ENCODE results near the gene MEF2C. TPM values are rescaled to one million over a fixed set of nuclear protein-coding genes. Genes with fewer than 3 reads are reported as not detected.

MEF2C gene
- total and polyA plus RNA-seq, 11 donors = 15.5 to 98.5 (median 56.2) TPM

- WGBS, 4 donors = 0% methylated on average over 31 to 46 of the region's 46 CpGs
- Histone ChIP-seq H3K9me3 (no peaks in the 10 kb centered on the region), H3K27me3 (no peaks in the 10 kb centered on the region), H3K36me3 (no peaks in the 10 kb centered on the region), H3K27ac (peak overlapping the region; percentile 77 to 93 (median 92)), H3K4me1 (peaks cover 0 to 50% (median 33%) of the 10 kb centered on the region in 12 donors), H3K4me3 (peak overlapping the region; percentile 47 to 75 (median 71))
- ATAC-seq (peak; percentile 66 to 79 (median 73)), DNase-seq (peak; percentile 77 to 85 (median 83))
- intact Hi-C loops (cut with DNase I) = loop anchor here (2.0 to 10.0 kb wide), 17 partner anchors 47 to 1383 kb away; no protein-coding TSS in a partner anchor
- TF ChIP-seq CTCF (IDR thresholded peaks at IDR 0.05) (peak in 4 of 12 donors; percentile 14 to 43 (median 28)), POLR2A (IDR thresholded peaks at IDR 0.05) (peak in 1 of 2 donors; percentile 71)
Measured at GRCh38 chr5:88883836-88884607, 1.0 kb upstream of the MEF2C start.

GRCh38 chr5:88882276-88883038 is 527 bp downstream of the MEF2C start:
- no peak for DNase-seq
- ATAC-seq = peak in 3 of 4 donors; percentile 3 to 15 (median 8)
- intact Hi-C loops (cut with DNase I) = loop anchor here (2.0 to 10.0 kb wide), 17 partner anchors 45 to 1385 kb away; no protein-coding TSS in a partner anchor
- Histone ChIP-seq H3K27me3 (no peaks in the 10 kb centered on the region), H3K9me3 (no peaks in the 10 kb centered on the region), H3K4me3 (peak overlapping the region; percentile 47 to 75 (median 71)), H3K27ac (peak overlapping the region; percentile 77 to 93 (median 92)), H3K36me3 (no peaks in the 10 kb centered on the region), H3K4me1 (peaks cover 0 to 57% (median 33%) of the 10 kb centered on the region in 12 donors)
- TF ChIP-seq CTCF (IDR thresholded peaks at IDR 0.05) (no peak), POLR2A (IDR thresholded peaks at IDR 0.05) (no peak)
- 0 to 1% (median 0%) methylated on average over 15 of the region's 15 CpGs for WGBS, 4 donors

GRCh38 chr5:88881571-88881971 is 1.4 kb downstream of the MEF2C start:
- peak in 1 of 4 donors; percentile 10 for ATAC-seq
- Histone ChIP-seq H3K9me3 (no peaks in the 10 kb centered on the region), H3K36me3 (no peaks in the 10 kb centered on the region), H3K27me3 (no peaks in the 10 kb centered on the region), H3K27ac (peak overlapping the region; percentile 77 to 93 (median 92)), H3K4me3 (peak overlapping the region; percentile 47 to 75 (median 71)), H3K4me1 (peaks cover 0 to 59% (median 33%) of the 10 kb centered on the region in 12 donors)
- DNase-seq = peak in 1 of 5 donors; percentile 37
- 4 to 8% (median 4%) methylated on average over 5 of the region's 5 CpGs for WGBS, 4 donors
- TF ChIP-seq CTCF (IDR thresholded peaks at IDR 0.05) (no peak), POLR2A (IDR thresholded peaks at IDR 0.05) (no peak)
- intact Hi-C loops (cut with DNase I) = loop anchor here in 8 of 10 donors (5.0 to 10.0 kb wide), 12 partner anchors 44 to 1386 kb away; no protein-coding TSS in a partner anchor
